ENCODE data around the gene BSN. TPM values are rescaled to one million over a fixed set of nuclear protein-coding genes. Genes with fewer than 3 reads are reported as not detected.

The BSN gene
- total and polyA plus RNA-seq, 2 of the 4 experiments (the other 2 are of a cell fraction), result under 0.01 to 0.03 TPM

DNA sequence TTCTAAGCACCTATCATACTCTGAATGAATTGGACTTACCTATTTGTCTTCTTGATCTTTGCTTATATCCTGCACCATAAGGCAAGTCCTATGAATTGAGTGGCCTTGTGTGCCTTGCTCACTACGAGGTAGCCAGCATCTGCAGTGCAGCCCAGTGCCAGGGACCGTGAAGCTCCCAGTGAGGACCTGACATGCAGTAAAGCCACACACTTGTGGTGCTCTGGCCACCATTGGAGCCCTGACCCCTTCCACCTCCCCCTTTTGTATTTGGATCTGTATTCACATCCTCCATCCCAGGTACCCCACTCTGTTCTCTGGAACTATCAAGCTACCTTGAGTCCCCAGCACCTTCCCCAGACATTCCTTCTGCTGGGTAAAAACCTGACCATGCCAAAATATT lies 52.1 kb downstream of the BSN start:
- Histone ChIP-seq H3K9me1 (ENCODE audit: insufficient read depth, low read length) (peaks cover 2% of the 10 kb centered on the region; the same call in 1 of the 2 replicates), H3K27me3 (ENCODE audit: control insufficient read depth, insufficient read depth, low read length) (peaks cover 5% of the 10 kb centered on the region; the same call in 1 of the 2 replicates), H2BK120ac (ENCODE audit: low read depth, low read length) (no peak overlapping the region), H3K79me1 (ENCODE audit: low read depth in 1 of 2, low read length in 2 of 2) (no peaks in the 10 kb centered on the region), H3K9me3 (ENCODE audit: control insufficient read depth, insufficient read depth, low read length) (no peaks in the 10 kb centered on the region), H3K36me3 (ENCODE audit: control insufficient read depth, insufficient read depth, low read length) (no peaks in the 10 kb centered on the region), H2AFZ (replicated peaks; ENCODE audit: low read length, poor library complexity) (peak overlapping the region; percentile 21), H4K91ac (ENCODE audit: insufficient read depth, low read depth, low read length) (no peak overlapping the region), H4K8ac (ENCODE audit: low read depth in 2 of 2, low read length in 2 of 2) (no peak overlapping the region), H2BK5ac (ENCODE audit: low read depth, low read length, poor library complexity, severe bottlenecking) (no peak overlapping the region), H3K9ac (ENCODE audit: low read depth, low read length) (no peak overlapping the region), H4K5ac (ENCODE audit: low read depth, low read length) (no peak overlapping the region), H3K4ac (ENCODE audit: low read depth, low read length) (no peak overlapping the region), H3K56ac (ENCODE audit: extremely low read depth, insufficient read depth, low read length) (no peak overlapping the region), H2BK15ac (ENCODE audit: low read depth, low read length) (no peak overlapping the region), H2BK20ac (ENCODE audit: low read depth, low read length) (no peak overlapping the region), H2AK5ac (ENCODE audit: low read depth, low read length) (no peak overlapping the region), H3K4me3 (ENCODE audit: insufficient read depth, low read depth, low read length) (no peak overlapping the region), H3K14ac (replicated peaks; ENCODE audit: low read depth, low read length) (no peak overlapping the region), H3K27ac (ENCODE audit: insufficient read depth, low read length) (no peak overlapping the region), H3K4me1 (ENCODE audit: control insufficient read depth, insufficient read depth, low read length) (peaks cover 3% of the 10 kb centered on the region; the same call in 1 of the 2 replicates), H3K18ac (ENCODE audit: low read depth, low read length) (no peak overlapping the region), H3K4me2 (ENCODE audit: low read depth, low read length) (no peak overlapping the region), H2AK9ac (replicated peaks; ENCODE audit: low read depth, low read length, poor library complexity) (no peak overlapping the region), H3K23ac (ENCODE audit: low read depth, low read length) (no peak overlapping the region), H4K20me1 (ENCODE audit: insufficient read depth, low read length) (no peaks in the 10 kb centered on the region; the same call in 1 of the 2 replicates)
- ATAC-seq (ENCODE audit: low read depth), result no peak
- intact Hi-C loops (cut with micrococcal nuclease) (no loop called here), in situ Hi-C loops (cut with MboI; ENCODE audit: low sequenced_read_pairs) (no loop called here), dilution Hi-C loops (cut with HindIII; ENCODE audit: low sequenced_read_pairs, unreplicated experiment) (no loop called here)
- TF ChIP-seq MXI1 (IDR thresholded peaks at IDR 0.05; ENCODE audit: borderline replicate concordance, low read depth, low read length) (no peak), FOS (IDR thresholded peaks at IDR 0.05; ENCODE audit: low read depth, low read length) (no peak), CEBPB (IDR thresholded peaks at IDR 0.05; ENCODE audit: low read depth, low read length) (no peak), RAD21 (IDR thresholded peaks at IDR 0.05; ENCODE audit: low read length) (no peak), MAZ (IDR thresholded peaks at IDR 0.05; ENCODE audit: borderline replicate concordance, low read depth, low read length) (no peak)
- TF ChIP-seq, protein P1, sequence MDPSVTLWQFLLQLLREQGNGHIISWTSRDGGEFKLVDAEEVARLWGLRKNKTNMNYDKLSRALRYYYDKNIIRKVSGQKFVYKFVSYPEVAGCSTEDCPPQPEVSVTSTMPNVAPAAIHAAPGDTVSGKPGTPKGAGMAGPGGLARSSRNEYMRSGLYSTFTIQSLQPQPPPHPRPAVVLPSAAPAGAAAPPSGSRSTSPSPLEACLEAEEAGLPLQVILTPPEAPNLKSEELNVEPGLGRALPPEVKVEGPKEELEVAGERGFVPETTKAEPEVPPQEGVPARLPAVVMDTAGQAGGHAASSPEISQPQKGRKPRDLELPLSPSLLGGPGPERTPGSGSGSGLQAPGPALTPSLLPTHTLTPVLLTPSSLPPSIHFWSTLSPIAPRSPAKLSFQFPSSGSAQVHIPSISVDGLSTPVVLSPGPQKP (IDR thresholded peaks at IDR 0.05; ENCODE audit: borderline replicate concordance, low read depth, low read length), result no peak
- TF ChIP-seq, protein P2, sequence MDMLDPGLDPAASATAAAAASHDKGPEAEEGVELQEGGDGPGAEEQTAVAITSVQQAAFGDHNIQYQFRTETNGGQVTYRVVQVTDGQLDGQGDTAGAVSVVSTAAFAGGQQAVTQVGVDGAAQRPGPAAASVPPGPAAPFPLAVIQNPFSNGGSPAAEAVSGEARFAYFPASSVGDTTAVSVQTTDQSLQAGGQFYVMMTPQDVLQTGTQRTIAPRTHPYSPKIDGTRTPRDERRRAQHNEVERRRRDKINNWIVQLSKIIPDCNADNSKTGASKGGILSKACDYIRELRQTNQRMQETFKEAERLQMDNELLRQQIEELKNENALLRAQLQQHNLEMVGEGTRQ (IDR thresholded peaks at IDR 0.05; ENCODE audit: low read depth, low read length), result no peak
- no CpG with 5 or more reads among the region's 2 CpGs for WGBS, 2 experiments (ENCODE audit: extremely low coverage in 2 of 2, insufficient read length in 1 of 2)
- ChIA-PET POLR2A (ENCODE audit: unreplicated experiment) (no interaction called here), CTCF (no interaction called here)
- no peak for DNase-seq
- no TSS peak for BruUV-seq (replicated peaks)

Data from IMR-90 (cell line).